ENCODE results near the gene DPH3. TPM values are rescaled to one million over a fixed set of nuclear protein-coding genes. Genes with fewer than 3 reads are reported as not detected.

Gene DPH3
- total RNA-seq, 2 experiments from 2014 or later = 7.3 to 19.0 TPM

Other genes with a start within 250 kb of the DPH3 start
- 0.03 TPM in 1 of 2 replicates, not detected in the other for gene GALNT15, start 90.3 kb downstream of the DPH3 start, total RNA-seq (2014; rRNA removed; shearing (Covaris generic))
- gene GALNT15, start 90.3 kb downstream of the DPH3 start, total RNA-seq (2022) = not detected in 2 replicates
- 16.6 and 18.7 TPM in 2 replicates for gene OXNAD1, start 269 bp upstream of the DPH3 start, total RNA-seq (2014; rRNA removed; shearing (Covaris generic))
- gene OXNAD1, start 269 bp upstream of the DPH3 start, total RNA-seq (2022) = 18.1 and 22.0 TPM in 2 replicates
- 76.6 and 81.8 TPM in 2 replicates for gene RFTN1, start 248.8 kb upstream of the DPH3 start, total RNA-seq (2014; rRNA removed; shearing (Covaris generic))
- gene RFTN1, start 248.8 kb upstream of the DPH3 start, total RNA-seq (2022) = 138 and 152 TPM in 2 replicates

Measured in OCI-LY7 (cell line).